ENCODE data around the gene IL4. TPM values are rescaled to one million over a fixed set of nuclear protein-coding genes. Genes with fewer than 3 reads are reported as not detected.

The IL4 gene
- polyA plus RNA-seq, 1 experiment = not detected

- no peaks in the 10 kb centered on the region for H3K36me3 ChIP-seq (ENCODE audit: control insufficient read depth, insufficient read depth, low read length)
- ChIA-PET POLR2A (no interaction called here), CTCF (no interaction called here)
- no peaks in the 10 kb centered on the region for H3K27me3 ChIP-seq (ENCODE audit: control insufficient read depth, insufficient read depth, low read length)
- TF ChIP-seq CTCF (IDR thresholded peaks at IDR 0.05; ENCODE audit: insufficient read depth, low read depth, low read length) = no peak
- no peak for DNase-seq (ENCODE audit: low read depth)
- H3K4me3 ChIP-seq (ENCODE audit: low read depth, low read length) = no peak overlapping the region
Observed at GRCh38 chr5:132651838-132652469, 21.8 kb upstream of the IL4 start.

- POLR2A ChIA-PET = no interaction called here
- no peak for TF ChIP-seq CTCF (IDR thresholded peaks at IDR 0.05; ENCODE audit: insufficient read depth, low read depth, low read length)
- no peak for DNase-seq (ENCODE audit: low read depth)
- Histone ChIP-seq H3K4me3 (ENCODE audit: low read depth, low read length) (no peak overlapping the region), H3K36me3 (ENCODE audit: control insufficient read depth, insufficient read depth, low read length) (no peaks in the 10 kb centered on the region), H3K27me3 (ENCODE audit: control insufficient read depth, insufficient read depth, low read length) (no peaks in the 10 kb centered on the region)
- CTCF ChIA-PET = interaction anchor here (0.6 to 1.0 kb wide), 2 partner anchors 45 to 57 kb away, joined by 3 read pairs; no protein-coding TSS in a partner anchor
Observed at GRCh38 chr5:132653716-132654115, 20.1 kb upstream of the IL4 start.

GRCh38 chr5:132655821-132656773 is 17.7 kb upstream of the IL4 start:
- ChIA-PET POLR2A (no interaction called here), CTCF (interaction anchor here (1.6 to 2.9 kb wide), 2 partner anchors 8 to 60 kb away, joined by 3 to 7 read pairs; no protein-coding TSS in a partner anchor)
- peak overlapping the region; percentile 25 for H3K4me3 ChIP-seq (ENCODE audit: low read depth, low read length)
- H3K27me3 ChIP-seq (ENCODE audit: control insufficient read depth, insufficient read depth, low read length) = no peaks in the 10 kb centered on the region
- no peaks in the 10 kb centered on the region for H3K36me3 ChIP-seq (ENCODE audit: control insufficient read depth, insufficient read depth, low read length)
- DNase-seq (ENCODE audit: low read depth) = no peak
- TF ChIP-seq CTCF (IDR thresholded peaks at IDR 0.05; ENCODE audit: insufficient read depth, low read depth, low read length) = peak; percentile 19; the same call in 1 of the 2 replicates

GRCh38 chr5:132656774-132657355 is 16.9 kb upstream of the IL4 start:
- ChIA-PET CTCF (interaction anchor here (0.6 to 2.9 kb wide), 3 partner anchors 9 to 164 kb away, joined by 3 to 7 read pairs (median 3); no protein-coding TSS in a partner anchor), POLR2A (no interaction called here)
- TF ChIP-seq CTCF (IDR thresholded peaks at IDR 0.05; ENCODE audit: insufficient read depth, low read depth, low read length) = no peak
- Histone ChIP-seq H3K27me3 (ENCODE audit: control insufficient read depth, insufficient read depth, low read length) (no peaks in the 10 kb centered on the region), H3K4me3 (ENCODE audit: low read depth, low read length) (no peak overlapping the region; the same call in 1 of the 2 replicates), H3K36me3 (ENCODE audit: control insufficient read depth, insufficient read depth, low read length) (no peaks in the 10 kb centered on the region)
- no peak for DNase-seq (ENCODE audit: low read depth)
